PC-3 (cell line): ENCODE results near the gene GTF2A2. TPM values are rescaled to one million over a fixed set of nuclear protein-coding genes. Genes with fewer than 3 reads are reported as not detected.

Source experiments
- ATAC-seq: fragments of 200-7000 bp; cut with Tn5 transposase; 2 replicates; pipeline ENCODE4 v1.9.1; 2020; ENCODE audit warnings: mild to moderate bottlenecking, moderate library complexity
- BruUV-seq: library from RNA; stranded (reverse); fragments of 400-500 nt; replicated peaks from 2 replicates; lab custom pipeline; 2021; lab: Mats Ljungman, UMichigan
- CTCF ChIA-PET: fragments of 300-600 bp; sonication (Branson Sonifier 250); formaldehyde crosslinking; loops from one replicate; lab custom pipeline; 2022; ENCODE audit warnings: antibody characterized with exemption; lab: Charles Lee
- POLR2A ChIA-PET: fragments of 300-600 bp; sonication (Branson Sonifier 250); formaldehyde crosslinking; loops from one replicate; lab custom pipeline; 2022; ENCODE audit warnings: antibody characterized with exemption; ENCODE audit not compliant: unreplicated experiment; lab: Charles Lee
- DNase-seq: peaks from one replicate; pipeline ENCODE4 v3.0.0-alpha.2; 2015
- H2AFZ ChIP-seq: fragments of 300-600 bp; sonication (generic); 2 replicates; pipeline ENCODE4 v1.6.0; 2016; ENCODE audit warnings: antibody characterized with exemption, low read length
- H3F3A ChIP-seq: fragments of 300-600 bp; sonication (generic); one replicate; pipeline ENCODE4 v1.6.0; 2017; ENCODE audit warnings: antibody characterized with exemption, low read length, control low read depth, mild to moderate bottlenecking; ENCODE audit not compliant: unreplicated experiment
- H3K27ac ChIP-seq: fragments of 300-600 bp; sonication (generic); 2 replicates; pipeline ENCODE4 v1.5.1; 2016; ENCODE audit warnings: mild to moderate bottlenecking, low read length
- H3K27me3 ChIP-seq: fragments of 300-600 bp; sonication (generic); 2 replicates; pipeline ENCODE4 v1.6.1; 2016; ENCODE audit warnings: low read length, mixed read lengths
- H3K36me3 ChIP-seq: fragments of 300-600 bp; sonication (generic); 2 replicates; pipeline ENCODE4 v1.6.1; 2016; ENCODE audit warnings: low read depth, mixed run types, low read length, mixed read lengths
- H3K4me1 ChIP-seq: fragments of 300-600 bp; sonication (generic); 2 replicates; pipeline ENCODE4 v1.5.1; 2016; ENCODE audit warnings: low read length; ENCODE audit not compliant: insufficient read depth
- H3K4me2 ChIP-seq: fragments of 300-600 bp; sonication (generic); 2 replicates; pipeline ENCODE4 v1.6.0; 2016; ENCODE audit warnings: low read length
- H3K4me3 ChIP-seq: fragments of 300-600 bp; sonication (generic); 2 replicates; pipeline ENCODE4 v1.5.1; 2016; ENCODE audit warnings: mild to moderate bottlenecking, low read length, mixed read lengths
- H3K79me2 ChIP-seq: fragments of 300-600 bp; sonication (generic); 2 replicates; pipeline ENCODE4 v1.6.1; 2017; ENCODE audit warnings: low read length, mixed read lengths
- H3K9ac ChIP-seq: fragments of 300-600 bp; sonication (generic); 2 replicates; pipeline ENCODE4 v1.6.0; 2016; ENCODE audit warnings: mild to moderate bottlenecking, low read length
- H3K9me2 ChIP-seq: fragments of 300-600 bp; sonication (generic); replicated peaks from 2 replicates; pipeline ENCODE4 v1.6.1; 2016; ENCODE audit warnings: mixed run types, low read length, mixed read lengths
- H3K9me3 ChIP-seq: fragments of 300-600 bp; sonication (generic); 2 replicates; pipeline ENCODE4 v1.6.1; 2016; ENCODE audit warnings: low read length, mixed read lengths
- H4K20me1 ChIP-seq: fragments of 300-600 bp; sonication (generic); 2 replicates; pipeline ENCODE4 v1.6.1; 2016; ENCODE audit warnings: low read length, mixed read lengths
- EZH2 ChIP-seq: fragments of 300-600 bp; sonication (generic); IDR thresholded peaks from one replicate; pipeline ENCODE4 v1.6.1; 2017; ENCODE audit warnings: antibody characterized with exemption, mild to moderate bottlenecking, low read length; ENCODE audit not compliant: unreplicated experiment
- EZH2phosphoT487 ChIP-seq: fragments of 300-600 bp; sonication (generic); IDR thresholded peaks from 2 replicates; pipeline ENCODE4 v1.6.1; 2018; ENCODE audit warnings: mild to moderate bottlenecking, antibody characterized with exemption, low read length, borderline replicate concordance
- intact Hi-C: fragments of 100-400 bp; cut with micrococcal nuclease; formaldehyde crosslinking; loops from 2 replicates; pipeline ENCODE4 v1.9.0; 2023
- total RNA-seq: library from RNA; depleted of rRNA; stranded (reverse); fragments of >200 nt; gene quantifications from 2 replicates; pipeline ENCODE4 v1.2.3, GENCODE V29; 2014
- TF ChIP-seq, protein P1 (sequence below): fragments of 300-600 bp; sonication (generic); conservative IDR thresholded peaks from 2 replicates; pipeline ENCODE4 v1.5.1; 2017; ENCODE audit warnings: antibody characterized with exemption, low read depth, mild to moderate bottlenecking, low read length

GTF2A2 gene
- total RNA-seq, 1 experiment from 2014 or later, result 83.9 TPM

- TF ChIP-seq EZH2phosphoT487 (no peak), EZH2 (no peak)
- TF ChIP-seq, protein P1, sequence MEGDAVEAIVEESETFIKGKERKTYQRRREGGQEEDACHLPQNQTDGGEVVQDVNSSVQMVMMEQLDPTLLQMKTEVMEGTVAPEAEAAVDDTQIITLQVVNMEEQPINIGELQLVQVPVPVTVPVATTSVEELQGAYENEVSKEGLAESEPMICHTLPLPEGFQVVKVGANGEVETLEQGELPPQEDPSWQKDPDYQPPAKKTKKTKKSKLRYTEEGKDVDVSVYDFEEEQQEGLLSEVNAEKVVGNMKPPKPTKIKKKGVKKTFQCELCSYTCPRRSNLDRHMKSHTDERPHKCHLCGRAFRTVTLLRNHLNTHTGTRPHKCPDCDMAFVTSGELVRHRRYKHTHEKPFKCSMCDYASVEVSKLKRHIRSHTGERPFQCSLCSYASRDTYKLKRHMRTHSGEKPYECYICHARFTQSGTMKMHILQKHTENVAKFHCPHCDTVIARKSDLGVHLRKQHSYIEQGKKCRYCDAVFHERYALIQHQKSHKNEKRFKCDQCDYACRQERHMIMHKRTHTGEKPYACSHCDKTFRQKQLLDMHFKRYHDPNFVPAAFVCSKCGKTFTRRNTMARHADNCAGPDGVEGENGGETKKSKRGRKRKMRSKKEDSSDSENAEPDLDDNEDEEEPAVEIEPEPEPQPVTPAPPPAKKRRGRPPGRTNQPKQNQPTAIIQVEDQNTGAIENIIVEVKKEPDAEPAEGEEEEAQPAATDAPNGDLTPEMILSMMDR, result no peak
- Histone ChIP-seq H3K9me2 (no peaks in the 10 kb centered on the region), H3K4me1 (no peaks in the 10 kb centered on the region), H2AFZ (no peak overlapping the region), H3K4me2 (no peak overlapping the region), H4K20me1 (no peaks in the 10 kb centered on the region), H3K27me3 (no peaks in the 10 kb centered on the region), H3K4me3 (no peak overlapping the region), H3K79me2 (no peaks in the 10 kb centered on the region), H3K9ac (no peak overlapping the region), H3K36me3 (peaks cover 6% of the 10 kb centered on the region; the same call in 1 of the 2 replicates), H3K27ac (no peak overlapping the region), H3K9me3 (no peaks in the 10 kb centered on the region), H3F3A (no peaks in the 10 kb centered on the region)
- TSS peak; percentile 23 for BruUV-seq
- peak; percentile 9 for DNase-seq
- intact Hi-C loops, result no loop called here
- ChIA-PET CTCF (no interaction called here), POLR2A (interaction anchor here (0.5 kb wide), 1 partner anchor 104 kb away, joined by 4 read pairs; no protein-coding TSS in a partner anchor)
- ATAC-seq, result no peak
These were observed 21.1 kb downstream of the GTF2A2 start for GRCh38 chr15:59636184-59636583.

GRCh38 chr15:59632714-59633113 is 24.6 kb downstream of the GTF2A2 start:
- TF ChIP-seq, protein P1, result peak; percentile 37; the same call in 1 of the 2 replicates
- no peak for TF ChIP-seq EZH2phosphoT487
- no peak overlapping the region for H3K4me2 ChIP-seq
- no peaks in the 10 kb centered on the region for H3K27me3 ChIP-seq
- H3K36me3 ChIP-seq, result no peaks in the 10 kb centered on the region
- intact Hi-C loops, result no loop called here
- no peaks in the 10 kb centered on the region for H3K4me1 ChIP-seq
- no peaks in the 10 kb centered on the region for H3K9me3 ChIP-seq
- ChIA-PET CTCF (interaction anchor here (0.6 to 1.0 kb wide), 2 partner anchors 99 to 101 kb away, joined by 4 read pairs; no protein-coding TSS in a partner anchor), POLR2A (interaction anchor here (0.6 kb wide), 1 partner anchor 19 kb away, joined by 3 read pairs; no protein-coding TSS in a partner anchor)
- DNase-seq, result peak; percentile 28
- no peak overlapping the region for H2AFZ ChIP-seq
- peak; percentile 45; the same call in 1 of the 2 replicates for ATAC-seq
- H3K27ac ChIP-seq, result no peak overlapping the region
- no peaks in the 10 kb centered on the region for H3K79me2 ChIP-seq
- no peak overlapping the region for H3K4me3 ChIP-seq
- no peaks in the 10 kb centered on the region for H3K9me2 ChIP-seq
- no TSS peak for BruUV-seq
- H3F3A ChIP-seq, result no peaks in the 10 kb centered on the region
- H4K20me1 ChIP-seq, result no peaks in the 10 kb centered on the region
- no peak overlapping the region for H3K9ac ChIP-seq

- intact Hi-C loops, result loop anchor here (1.0 kb wide), 1 partner anchor 90 kb away; no protein-coding TSS in a partner anchor
- Histone ChIP-seq H4K20me1 (no peaks in the 10 kb centered on the region), H3K9me3 (no peaks in the 10 kb centered on the region), H3K36me3 (no peaks in the 10 kb centered on the region), H3K27me3 (no peaks in the 10 kb centered on the region), H3K27ac (no peak overlapping the region), H3K4me1 (no peaks in the 10 kb centered on the region), H3K9me2 (no peaks in the 10 kb centered on the region), H3K4me3 (no peak overlapping the region), H3K4me2 (no peak overlapping the region), H2AFZ (no peak overlapping the region), H3K9ac (no peak overlapping the region), H3F3A (no peaks in the 10 kb centered on the region), H3K79me2 (no peaks in the 10 kb centered on the region)
- ChIA-PET CTCF (interaction anchor here (0.6 to 0.7 kb wide), 2 partner anchors 35 to 87 kb away, joined by 3 to 13 read pairs; no protein-coding TSS in a partner anchor), POLR2A (no interaction called here)
- BruUV-seq, result no TSS peak
- TF ChIP-seq, protein P1, result peak; percentile 70
- no peak for TF ChIP-seq EZH2phosphoT487
- DNase-seq (peak; percentile 86), ATAC-seq (peak; percentile 100)
These were observed 35.0 kb downstream of the GTF2A2 start for GRCh38 chr15:59622289-59622688.
